A673 (cell line): ENCODE measurements around the gene PDE4B. TPM values are rescaled to one million over a fixed set of nuclear protein-coding genes. Genes with fewer than 3 reads are reported as not detected.
A peak's percentile ranks its signal among the peaks of the same experiment; 100 is the strongest.

Experiments
- BruUV-seq: library from RNA; stranded (reverse); fragments of 400-500 nt; replicated peaks from 2 replicates; lab custom pipeline; 2021; lab: Mats Ljungman, UMichigan
- CTCF ChIA-PET: fragments of 300-600 bp; sonication (Branson Sonifier 250); formaldehyde crosslinking; loops from one replicate; lab custom pipeline; 2022; ENCODE audit warnings: antibody characterized with exemption; lab: Charles Lee
- POLR2A ChIA-PET: fragments of 300-600 bp; sonication (Branson Sonifier 250); formaldehyde crosslinking; loops from one replicate; lab custom pipeline; 2022; ENCODE audit warnings: antibody characterized with exemption; ENCODE audit not compliant: low non-redundant PET; lab: Charles Lee
- DNase-seq: peaks from one replicate; pipeline ENCODE4 v3.0.0-alpha.2; 2015; ENCODE audit warnings: low spot score
- H3K27ac ChIP-seq: fragments of 200-600 bp; sonication (generic); 2 replicates; pipeline ENCODE4 v1.5.1; 2016; ENCODE audit warnings: mixed run types, low read depth, mild to moderate bottlenecking, mixed read lengths, antibody characterized with exemption, low read length; ENCODE audit not compliant: poor library complexity, severe bottlenecking
- H3K27me3 ChIP-seq: fragments of 200-600 bp; sonication (generic); replicated peaks from 2 replicates; pipeline ENCODE4 v1.6.1; 2017; ENCODE audit warnings: mixed run types, low read depth, mild to moderate bottlenecking, mixed read lengths, antibody characterized with exemption, low read length; ENCODE audit not compliant: insufficient read depth, poor library complexity
- H3K36me3 ChIP-seq: fragments of 200-600 bp; sonication (generic); 2 replicates; pipeline ENCODE4 v1.6.1; 2016; ENCODE audit warnings: mixed run types, mild to moderate bottlenecking, mixed read lengths, antibody characterized with exemption, low read length; ENCODE audit not compliant: insufficient read depth, poor library complexity, severe bottlenecking
- H3K4me1 ChIP-seq: fragments of 200-600 bp; sonication (generic); 2 replicates; pipeline ENCODE4 v1.6.1; 2017; ENCODE audit warnings: mixed run types, mild to moderate bottlenecking, mixed read lengths, antibody characterized with exemption, low read length; ENCODE audit not compliant: insufficient read depth, poor library complexity, severe bottlenecking
- H3K4me3 ChIP-seq: fragments of 200-600 bp; sonication (generic); 2 replicates; pipeline ENCODE4 v1.5.1; 2016; ENCODE audit warnings: low read depth, mixed run types, mild to moderate bottlenecking, mixed read lengths, low read length; ENCODE audit not compliant: poor library complexity, severe bottlenecking
- H3K9me3 ChIP-seq: fragments of 200-600 bp; sonication (generic); 2 replicates; pipeline ENCODE4 v1.6.1; 2016; ENCODE audit warnings: mixed run types, low read depth, mild to moderate bottlenecking, mixed read lengths, antibody characterized with exemption, low read length; ENCODE audit not compliant: poor library complexity, severe bottlenecking
- CTCF ChIP-seq: fragments of 300-800, 200-600 bp; sonication (generic); conservative IDR thresholded peaks from 2 replicates; pipeline ENCODE4 v1.5.1; 2017; ENCODE audit warnings: low read depth, mild to moderate bottlenecking, antibody characterized with exemption, low read length, moderate library complexity, mixed read lengths
- EZH2 ChIP-seq: fragments of 200-600 bp; sonication (generic); IDR thresholded peaks from 2 replicates; pipeline ENCODE4 v1.6.1; 2017; ENCODE audit warnings: borderline replicate concordance, low read depth, mild to moderate bottlenecking, mixed read lengths, antibody characterized with exemption, low read length; ENCODE audit not compliant: poor library complexity, severe bottlenecking
- intact Hi-C: fragments of 100-400 bp; cut with micrococcal nuclease; formaldehyde crosslinking; loops from one replicate; pipeline ENCODE4 v1.10.0; 2022; ENCODE audit not compliant: unreplicated experiment
- total RNA-seq: library from RNA; stranded (reverse); gene quantifications from 2 replicates; pipeline ENCODE4 v1.2.3, GENCODE V29; 2021

Gene PDE4B
- total RNA-seq, 1 experiment from 2014 or later = 20.0 TPM

- H3K4me3 ChIP-seq = no peak overlapping the region
- no peaks in the 10 kb centered on the region for H3K27me3 ChIP-seq
- peak overlapping the region; percentile 14 for H3K27ac ChIP-seq
- TF ChIP-seq EZH2 (no peak), CTCF (no peak)
- no peaks in the 10 kb centered on the region for H3K36me3 ChIP-seq
- intact Hi-C loops = no loop called here
- H3K9me3 ChIP-seq = peaks cover 23% of the 10 kb centered on the region
- no TSS peak for BruUV-seq
- ChIA-PET CTCF (no interaction called here), POLR2A (no interaction called here)
- peaks cover 6% of the 10 kb centered on the region for H3K4me1 ChIP-seq
- peak; percentile 71 for DNase-seq
Observed at GRCh38 chr1:66381621-66382275, 589.1 kb downstream of the PDE4B start.

GRCh38 chr1:66383168-66383567 is 590.5 kb downstream of the PDE4B start:
- intact Hi-C loops = no loop called here
- Histone ChIP-seq H3K36me3 (no peaks in the 10 kb centered on the region), H3K4me1 (peaks cover 7% of the 10 kb centered on the region), H3K4me3 (no peak overlapping the region), H3K9me3 (peaks cover 35% of the 10 kb centered on the region), H3K27me3 (no peaks in the 10 kb centered on the region), H3K27ac (no peak overlapping the region)
- TF ChIP-seq CTCF (no peak), EZH2 (no peak)
- CTCF ChIA-PET = no interaction called here
- POLR2A ChIA-PET = no interaction called here
- DNase-seq = no peak
- no TSS peak for BruUV-seq

GRCh38 chr1:66383611-66384010 is 590.9 kb downstream of the PDE4B start:
- POLR2A ChIA-PET = no interaction called here

More at GRCh38 chr1:66383611-66384010, 590.9 kb downstream of the PDE4B start:
- Histone ChIP-seq H3K27me3 (no peaks in the 10 kb centered on the region), H3K27ac (no peak overlapping the region), H3K4me1 (peaks cover 11% of the 10 kb centered on the region), H3K9me3 (peaks cover 35% of the 10 kb centered on the region), H3K4me3 (no peak overlapping the region), H3K36me3 (no peaks in the 10 kb centered on the region)
- intact Hi-C loops = no loop called here
- no peak for DNase-seq
- BruUV-seq = no TSS peak
- TF ChIP-seq EZH2 (no peak), CTCF (no peak)
- CTCF ChIA-PET = no interaction called here
